Activated T-cell treated with anti-CD3 and anti-CD28 coated beads, Interleukin-2, amount 50 U/mL, for 1 hour (primary cell): Measurements from ENCODE around the gene LHX4.

Experiments used
- DNase-seq: peaks from one replicate; pipeline ENCODE4 v3.0.0-alpha.2; 2020

LHX4 gene

DNA sequence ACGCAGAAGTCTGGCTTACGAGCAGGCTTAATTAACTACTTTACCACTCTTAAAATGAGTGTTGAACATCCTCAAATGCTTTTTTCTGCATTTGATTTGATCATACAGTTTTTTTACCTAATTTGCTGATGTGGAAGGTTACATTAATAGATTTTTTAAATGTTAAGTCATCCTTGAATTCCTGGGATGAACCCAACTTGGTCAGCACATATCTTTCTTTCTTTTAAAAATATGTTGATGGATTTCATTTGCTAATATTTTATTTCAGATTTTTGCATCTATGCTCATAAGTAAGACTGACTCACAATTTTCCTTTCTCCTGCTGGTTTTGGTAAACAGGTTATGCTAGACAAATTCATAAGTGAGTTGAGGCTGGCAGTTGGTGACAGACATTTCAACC, 82.9 kb downstream of the LHX4 start:
- no peak for DNase-seq

DNA sequence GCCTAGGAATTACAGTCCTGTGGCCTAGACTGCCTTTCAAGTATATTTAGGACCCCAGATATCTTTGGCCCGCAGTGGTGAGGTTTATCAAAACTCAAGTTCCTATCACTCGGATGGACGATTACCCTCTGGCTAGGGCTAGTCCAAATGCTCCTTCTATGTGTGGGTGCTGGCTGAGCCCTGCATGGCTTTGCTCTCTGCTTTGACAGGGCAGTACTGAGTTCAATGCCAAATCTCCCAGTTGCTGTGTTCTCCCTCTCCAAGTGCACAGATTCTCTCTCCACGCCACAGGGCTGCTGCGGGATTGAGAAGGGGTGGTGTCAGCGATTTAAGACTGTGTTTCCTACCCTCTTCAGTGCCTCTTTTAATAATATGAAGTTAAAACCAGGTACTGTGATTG, 97.0 kb downstream of the LHX4 start:
- no peak for DNase-seq
